GM18511 (cell line): ENCODE results near the gene SLC35F3.

Source experiments
- ATAC-seq: cut with Tn5 transposase; IDR thresholded peaks from one replicate; pipeline ENCODE4 v1.9.1; 2021; ENCODE audit warnings: mild to moderate bottlenecking, moderate library complexity; ENCODE audit not compliant: unreplicated experiment

SLC35F3 gene

GRCh38 chr1:234307726-234308125 lies 403.2 kb downstream of the SLC35F3 start:
- no peak for ATAC-seq

GRCh38 chr1:234309243-234309597 lies 404.7 kb downstream of the SLC35F3 start:
- ATAC-seq = no peak

- ATAC-seq = peak; percentile 94
Measured at GRCh38 chr1:234309598-234310459, 405.4 kb downstream of the SLC35F3 start.

- ATAC-seq = peak; percentile 17
Measured at GRCh38 chr1:234310460-234310817, 406.0 kb downstream of the SLC35F3 start.

GRCh38 chr1:234311414-234311813 lies 406.9 kb downstream of the SLC35F3 start:
- no peak for ATAC-seq

GRCh38 chr1:234313171-234313570 lies 408.7 kb downstream of the SLC35F3 start:
- no peak for ATAC-seq

GRCh38 chr1:234315091-234315541 lies 410.6 kb downstream of the SLC35F3 start:
- ATAC-seq = peak; percentile 67

GRCh38 chr1:234315588-234315987 lies 411.1 kb downstream of the SLC35F3 start:
- no peak for ATAC-seq

- ATAC-seq = no peak
Measured at GRCh38 chr1:234316486-234316885, 412.0 kb downstream of the SLC35F3 start.

GRCh38 chr1:234316937-234317336 lies 412.5 kb downstream of the SLC35F3 start:
- no peak for ATAC-seq

- ATAC-seq = no peak
Measured at GRCh38 chr1:234320069-234320468, 415.6 kb downstream of the SLC35F3 start.

- ATAC-seq = no peak
Measured at GRCh38 chr1:234320549-234320948, 416.1 kb downstream of the SLC35F3 start.

- ATAC-seq = no peak
Measured at GRCh38 chr1:234321231-234321630, 416.8 kb downstream of the SLC35F3 start.

- ATAC-seq = no peak
Measured at GRCh38 chr1:234322097-234322496, 417.6 kb downstream of the SLC35F3 start.

- no peak for ATAC-seq
Measured at GRCh38 chr1:234322979-234323378, 418.5 kb downstream of the SLC35F3 start.

GRCh38 chr1:234324821-234325220 lies 420.3 kb downstream of the SLC35F3 start:
- no peak for ATAC-seq

GRCh38 chr1:234325878-234326496 lies 421.5 kb downstream of the SLC35F3 start:
- peak; percentile 61 for ATAC-seq

- peak; percentile 89 for ATAC-seq
Measured at GRCh38 chr1:234326497-234327366, 422.3 kb downstream of the SLC35F3 start.

GRCh38 chr1:234327577-234328164 lies 423.2 kb downstream of the SLC35F3 start:
- no peak for ATAC-seq

GRCh38 chr1:234330843-234331215 lies 426.4 kb downstream of the SLC35F3 start:
- ATAC-seq = no peak

GRCh38 chr1:234331507-234331906 lies 427.0 kb downstream of the SLC35F3 start:
- no peak for ATAC-seq
